GM20000 (cell line): ENCODE measurements around the gene SYDE2.

Experiments
- DNase-seq: peaks from one replicate; pipeline ENCODE4 v3.0.0; 2012; ENCODE audit warnings: low spot score
- CTCF ChIP-seq: IDR thresholded peaks from 2 replicates; pipeline ENCODE4 v1.5.1; 2012; ENCODE audit warnings: mild to moderate bottlenecking, control low read depth; ENCODE audit errors: extremely low read depth, missing control alignments

The SYDE2 gene

GRCh38 chr1:85224734-85225623 lies 24.2 kb upstream of the SYDE2 start:
- no peak for TF ChIP-seq CTCF
- no peak for DNase-seq

GRCh38 chr1:85224295-85224694 lies 23.5 kb upstream of the SYDE2 start:
- DNase-seq = no peak
- no peak for TF ChIP-seq CTCF

- no peak for TF ChIP-seq CTCF
- no peak for DNase-seq
Observed at GRCh38 chr1:85223334-85223733, 22.5 kb upstream of the SYDE2 start.

- no peak for TF ChIP-seq CTCF
- no peak for DNase-seq
Observed at GRCh38 chr1:85220756-85221201, 20.0 kb upstream of the SYDE2 start.

- TF ChIP-seq CTCF = no peak
Observed at GRCh38 chr1:85219853-85220610, 19.2 kb upstream of the SYDE2 start.

GRCh38 chr1:85216697-85217096 lies 15.9 kb upstream of the SYDE2 start:
- no peak for TF ChIP-seq CTCF
- no peak for DNase-seq

More at GRCh38 chr1:85219853-85220610, 19.2 kb upstream of the SYDE2 start:
- no peak for DNase-seq

- TF ChIP-seq CTCF = no peak
- no peak for DNase-seq
Observed at GRCh38 chr1:85214654-85215053, 13.8 kb upstream of the SYDE2 start.
